ENCODE data around the gene CHRNG. TPM values are rescaled to one million over a fixed set of nuclear protein-coding genes. Genes with fewer than 3 reads are reported as not detected.

CHRNG gene
- total and polyA plus RNA-seq, 3 donors from 2014 or later = 0.26 TPM; not detected in 2

GRCh38 chr2:232496501-232497270, 42.8 kb upstream of the CHRNG start:
- Histone ChIP-seq H3K27me3 (no peaks in the 10 kb centered on the region), H3K4me3 (no peak overlapping the region), H3K27ac (no peak overlapping the region), H3K9me3 (no peaks in the 10 kb centered on the region), H3K4me1 (peaks cover 6% of the 10 kb centered on the region), H3K36me3 (ENCODE audit: low read depth, missing control alignments) (no peaks in the 10 kb centered on the region)
- no peak for DNase-seq
- WGBS, 2 donors = 79 to 90% methylated on average over 4 to 20 of the region's 20 CpGs
- TF ChIP-seq, protein P1, sequence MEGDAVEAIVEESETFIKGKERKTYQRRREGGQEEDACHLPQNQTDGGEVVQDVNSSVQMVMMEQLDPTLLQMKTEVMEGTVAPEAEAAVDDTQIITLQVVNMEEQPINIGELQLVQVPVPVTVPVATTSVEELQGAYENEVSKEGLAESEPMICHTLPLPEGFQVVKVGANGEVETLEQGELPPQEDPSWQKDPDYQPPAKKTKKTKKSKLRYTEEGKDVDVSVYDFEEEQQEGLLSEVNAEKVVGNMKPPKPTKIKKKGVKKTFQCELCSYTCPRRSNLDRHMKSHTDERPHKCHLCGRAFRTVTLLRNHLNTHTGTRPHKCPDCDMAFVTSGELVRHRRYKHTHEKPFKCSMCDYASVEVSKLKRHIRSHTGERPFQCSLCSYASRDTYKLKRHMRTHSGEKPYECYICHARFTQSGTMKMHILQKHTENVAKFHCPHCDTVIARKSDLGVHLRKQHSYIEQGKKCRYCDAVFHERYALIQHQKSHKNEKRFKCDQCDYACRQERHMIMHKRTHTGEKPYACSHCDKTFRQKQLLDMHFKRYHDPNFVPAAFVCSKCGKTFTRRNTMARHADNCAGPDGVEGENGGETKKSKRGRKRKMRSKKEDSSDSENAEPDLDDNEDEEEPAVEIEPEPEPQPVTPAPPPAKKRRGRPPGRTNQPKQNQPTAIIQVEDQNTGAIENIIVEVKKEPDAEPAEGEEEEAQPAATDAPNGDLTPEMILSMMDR (IDR thresholded peaks at IDR 0.05) = no peak
- TF ChIP-seq POLR2A (IDR thresholded peaks at IDR 0.05) = no peak
- intact Hi-C loops (cut with DNase I; ENCODE audit: low total_unique reads) = no loop called here

DNA sequence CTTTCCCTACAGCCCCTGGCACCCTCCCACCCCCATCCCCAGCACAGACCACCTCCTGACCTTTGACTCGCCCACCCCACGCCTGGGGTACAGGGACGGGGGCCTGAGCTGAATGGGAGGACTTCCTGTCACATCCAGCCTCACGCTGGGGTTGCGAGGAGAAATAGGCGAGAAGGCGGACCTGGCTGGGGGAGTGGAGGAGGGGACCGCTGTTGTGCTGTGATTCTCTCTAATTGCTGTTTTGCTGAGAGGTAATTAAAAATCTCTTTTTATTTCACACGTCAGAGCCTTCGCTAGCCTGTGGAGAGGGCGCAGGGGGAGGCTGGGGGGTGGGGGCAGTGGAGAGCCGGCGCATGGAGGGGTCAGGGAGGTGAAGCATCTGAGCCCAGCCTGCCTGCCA, 42.1 kb upstream of the CHRNG start:
- no peak for TF ChIP-seq POLR2A (IDR thresholded peaks at IDR 0.05)
- TF ChIP-seq, protein P1 (IDR thresholded peaks at IDR 0.05) = no peak
- intact Hi-C loops (cut with DNase I; ENCODE audit: low total_unique reads) = no loop called here
- H3K4me1 ChIP-seq = peaks cover 12% of the 10 kb centered on the region
- H3K4me3 ChIP-seq = no peak overlapping the region
- no peaks in the 10 kb centered on the region for H3K27me3 ChIP-seq
- 84 to 87% methylated on average over 8 to 13 of the region's 13 CpGs for WGBS, 2 donors
- no peaks in the 10 kb centered on the region for H3K36me3 ChIP-seq (ENCODE audit: low read depth, missing control alignments)
- no peak for DNase-seq
- no peak overlapping the region for H3K27ac ChIP-seq
- H3K9me3 ChIP-seq = no peaks in the 10 kb centered on the region

DNA sequence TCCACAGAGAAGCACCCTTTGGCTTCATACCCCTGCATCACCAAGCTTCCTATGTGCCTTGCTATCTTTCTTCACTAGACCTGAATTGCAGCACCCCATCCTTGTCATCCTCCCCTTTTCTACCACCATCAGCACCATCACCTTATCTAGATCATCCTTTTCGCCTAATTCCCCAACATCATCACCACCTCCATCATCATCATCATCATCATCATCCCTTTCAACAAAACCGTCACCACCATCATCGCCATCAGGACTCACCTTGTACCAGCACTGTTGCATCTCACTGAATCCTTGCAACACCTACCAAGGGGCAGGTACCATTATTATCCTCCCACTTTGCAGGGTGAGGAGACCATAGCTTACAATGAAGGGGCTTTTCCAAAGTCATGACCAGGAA, 41.0 kb upstream of the CHRNG start:
- Histone ChIP-seq H3K4me3 (no peak overlapping the region), H3K4me1 (peaks cover 20% of the 10 kb centered on the region), H3K27ac (no peak overlapping the region), H3K36me3 (ENCODE audit: low read depth, missing control alignments) (no peaks in the 10 kb centered on the region), H3K27me3 (no peaks in the 10 kb centered on the region), H3K9me3 (no peaks in the 10 kb centered on the region)
- 94 to 95% methylated on average over 3 of the region's 3 CpGs for WGBS, 2 donors
- no peak for DNase-seq
- intact Hi-C loops (cut with DNase I; ENCODE audit: low total_unique reads) = no loop called here
- TF ChIP-seq, protein P1 (IDR thresholded peaks at IDR 0.05) = no peak
- no peak for TF ChIP-seq POLR2A (IDR thresholded peaks at IDR 0.05)

DNA sequence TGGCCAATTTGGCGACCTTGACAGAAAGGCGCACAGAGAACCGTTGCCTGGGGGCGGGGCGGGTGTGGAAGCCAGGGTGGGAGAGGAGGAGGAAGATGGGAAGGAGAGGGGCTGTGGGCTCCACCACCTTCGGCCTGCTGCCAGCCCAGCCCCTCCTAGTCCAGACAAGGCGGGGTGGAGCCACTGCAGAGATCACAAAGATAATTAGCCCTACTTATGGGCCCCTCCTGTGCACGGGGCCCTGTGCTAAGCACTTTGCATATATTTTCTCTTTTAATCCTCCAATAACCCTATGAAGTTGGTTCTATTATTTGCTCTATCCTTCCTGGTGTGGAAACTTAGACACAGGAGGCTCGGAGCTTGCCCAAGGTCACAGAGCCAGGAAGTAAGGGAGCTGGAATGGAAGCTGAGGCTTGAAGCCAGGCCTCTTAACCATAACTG, 38.1 kb upstream of the CHRNG start:
- 50 to 61% methylated on average over 9 of the region's 9 CpGs for WGBS, 2 donors
- Histone ChIP-seq H3K4me3 (no peak overlapping the region), H3K36me3 (ENCODE audit: low read depth, missing control alignments) (no peaks in the 10 kb centered on the region), H3K9me3 (no peaks in the 10 kb centered on the region), H3K4me1 (peaks cover 22% of the 10 kb centered on the region), H3K27ac (peak overlapping the region in 1 of 2 donors; percentile 36), H3K27me3 (no peaks in the 10 kb centered on the region)
- DNase-seq = peak; percentile 43
- TF ChIP-seq POLR2A (IDR thresholded peaks at IDR 0.05) = no peak
- TF ChIP-seq, protein P1 (IDR thresholded peaks at IDR 0.05) = no peak
- intact Hi-C loops (cut with DNase I; ENCODE audit: low total_unique reads) = no loop called here
